Kasumi-1 (cell line): ENCODE measurements around the gene ZBTB11.
"Not testable (repeated sequence)": the region's sequence is repeated elsewhere in the genome, so short reads cannot be mapped to it uniquely, and the experiment has no call there.

Experiments used
- DNase-seq, 2 experiments: peaks; one replicate each; lab custom pipeline; 2025; lab: John Stamatoyannopoulos, UW

The ZBTB11 gene

GRCh38 chr3:101676765-101677435 is at the start of gene ZBTB11:
Gene ZBTB11 (minus strand): TSS chr3:101677132. CDS start chr3:101676914, 218 bp downstream.
- DNase-seq = no peak

- DNase-seq = no peak
Observed at GRCh38 chr3:101725890-101726275, 49.0 kb upstream of the ZBTB11 start.

- peak; percentile 61 to 62 for DNase-seq
Observed at GRCh38 chr3:101725194-101725889, 48.4 kb upstream of the ZBTB11 start.

GRCh38 chr3:101724329-101725193 is 47.6 kb upstream of the ZBTB11 start, which contains the start of gene CEP97:
Gene CEP97 (plus strand): TSS chr3:101724614. CDS start chr3:101724677, 63 bp downstream.
- DNase-seq = peak; percentile 96 to 97

GRCh38 chr3:101722394-101723173 is 45.7 kb upstream of the ZBTB11 start:
- peak; percentile 40 to 45 for DNase-seq

- DNase-seq = no peak
Observed at GRCh38 chr3:101720851-101721840, 44.2 kb upstream of the ZBTB11 start.

- no peak for DNase-seq
Observed at GRCh38 chr3:101719604-101720185, 42.8 kb upstream of the ZBTB11 start.

GRCh38 chr3:101718455-101718854 is 41.5 kb upstream of the ZBTB11 start:
- DNase-seq = no peak

- no peak for DNase-seq
Observed at GRCh38 chr3:101709126-101709525, 32.2 kb upstream of the ZBTB11 start.

- not testable (repeated sequence) for DNase-seq
Observed at GRCh38 chr3:101704639-101705038, 27.7 kb upstream of the ZBTB11 start.

- DNase-seq = no peak
Observed at GRCh38 chr3:101703169-101703568, 26.2 kb upstream of the ZBTB11 start.

GRCh38 chr3:101702726-101703125 is 25.8 kb upstream of the ZBTB11 start:
- no peak for DNase-seq

GRCh38 chr3:101701696-101702634 is 25.0 kb upstream of the ZBTB11 start:
- DNase-seq = no peak

GRCh38 chr3:101695779-101696372 is 18.9 kb upstream of the ZBTB11 start:
- DNase-seq = no peak

- not testable (repeated sequence) for DNase-seq
Observed at GRCh38 chr3:101694836-101695235, 17.9 kb upstream of the ZBTB11 start.

GRCh38 chr3:101693540-101693939 is 16.6 kb upstream of the ZBTB11 start:
- not testable (repeated sequence) for DNase-seq

- DNase-seq = not testable (repeated sequence)
Observed at GRCh38 chr3:101691685-101692671, 15.0 kb upstream of the ZBTB11 start.
